Measurements from ENCODE around the gene KCNMA1. TPM values are rescaled to one million over a fixed set of nuclear protein-coding genes. Genes with fewer than 3 reads are reported as not detected.

The KCNMA1 gene
- total and polyA plus RNA-seq, 2 donors (not counting 1 experiment from before 2014, with no cell fraction given), result 0.82 to 3.1 TPM

GRCh38 chr10:77268721-77269120 is 368.9 kb downstream of the KCNMA1 start:
- ChIA-PET POLR2A (no interaction called here), CTCF (no interaction called here)
- H3K4me1 ChIP-seq (ENCODE audit: control insufficient read depth in 2 of 2, insufficient read depth in 2 of 2, low read length in 2 of 2), result peaks cover 12 to 28% of the 10 kb centered on the region in 2 donors
- no peak overlapping the region for H3K4me2 ChIP-seq (replicated peaks; ENCODE audit: low read depth, low read length, poor library complexity, severe bottlenecking)
- intact Hi-C loops (cut with micrococcal nuclease), result no loop called here
- no peaks in the 10 kb centered on the region for H3K9me3 ChIP-seq (ENCODE audit: control extremely low read depth in 1 of 3, control insufficient read depth in 2 of 3, insufficient read depth in 1 of 3, low read length in 2 of 3)
- no peaks in the 10 kb centered on the region for H3K36me3 ChIP-seq (replicated peaks in 1 of 2; ENCODE audit: control extremely low read depth in 1 of 2, control insufficient read depth in 1 of 2, extremely low read depth in 1 of 2, insufficient read depth in 2 of 2, low read length in 1 of 2)
- no peak overlapping the region for H3K4me3 ChIP-seq (ENCODE audit: control extremely low read depth in 1 of 5, extremely low read depth in 1 of 5, insufficient read depth in 1 of 5, low read depth in 2 of 5, low read length in 4 of 5)
- no peaks in the 10 kb centered on the region for H3K9me3 Mint-ChIP-seq (ENCODE audit: insufficient read depth)
- no peak overlapping the region for H3K27ac ChIP-seq (ENCODE audit: low read length in 2 of 2)
- no peak overlapping the region for H2AFZ ChIP-seq (ENCODE audit: insufficient read depth, low read depth, low read length, poor library complexity, severe bottlenecking)
- H3K27ac Mint-ChIP-seq, result no peak overlapping the region
- 97% methylated on average over 4 of the region's 4 CpGs for WGBS (ENCODE audit: insufficient coverage)
- peaks cover 0 to under 1% (median 0%) of the 10 kb centered on the region in 4 experiments for H3K27me3 ChIP-seq (replicated peaks in 1 of 4; ENCODE audit: control extremely low read depth in 1 of 4, control insufficient read depth in 3 of 4, insufficient read depth in 4 of 4, low read length in 3 of 4)
- H3K4me1 Mint-ChIP-seq, result peaks cover 20% of the 10 kb centered on the region
- H3K4me3 Mint-ChIP-seq, result no peak overlapping the region
- TF ChIP-seq EZH2 (IDR thresholded peaks at IDR 0.05; ENCODE audit: borderline replicate concordance, insufficient read depth, low read depth, low read length, poor library complexity, severe bottlenecking) (no peak), CTCF (IDR thresholded peaks at IDR 0.05) (no peak)
- no peaks in the 10 kb centered on the region for H3K79me2 ChIP-seq (ENCODE audit: control insufficient read depth, insufficient read depth, low read length)
- peaks cover 15% of the 10 kb centered on the region for H3K27me3 Mint-ChIP-seq
- H3K9ac ChIP-seq (ENCODE audit: low read length), result no peak overlapping the region
- no peaks in the 10 kb centered on the region for H4K20me1 ChIP-seq (ENCODE audit: control insufficient read depth, insufficient read depth, low read length, poor library complexity, severe bottlenecking)
- DNase-seq (no peak), ATAC-seq (ENCODE audit: low read depth) (no peak)

GRCh38 chr10:77267703-77268675 is 369.6 kb downstream of the KCNMA1 start:
- intact Hi-C loops (cut with micrococcal nuclease), result no loop called here
- Histone ChIP-seq H3K27me3 (replicated peaks in 1 of 4; ENCODE audit: control extremely low read depth in 1 of 4, control insufficient read depth in 3 of 4, insufficient read depth in 4 of 4, low read length in 3 of 4) (no peaks in the 10 kb centered on the region), H3K4me3 (ENCODE audit: control extremely low read depth in 1 of 5, extremely low read depth in 1 of 5, insufficient read depth in 1 of 5, low read depth in 2 of 5, low read length in 4 of 5) (no peak overlapping the region), H3K79me2 (ENCODE audit: control insufficient read depth, insufficient read depth, low read length) (no peaks in the 10 kb centered on the region), H3K36me3 (replicated peaks in 1 of 2; ENCODE audit: control extremely low read depth in 1 of 2, control insufficient read depth in 1 of 2, extremely low read depth in 1 of 2, insufficient read depth in 2 of 2, low read length in 1 of 2) (no peaks in the 10 kb centered on the region), H3K4me2 (replicated peaks; ENCODE audit: low read depth, low read length, poor library complexity, severe bottlenecking) (no peak overlapping the region), H3K9ac (ENCODE audit: low read length) (no peak overlapping the region), H4K20me1 (ENCODE audit: control insufficient read depth, insufficient read depth, low read length, poor library complexity, severe bottlenecking) (no peaks in the 10 kb centered on the region), H3K4me1 (ENCODE audit: control insufficient read depth in 2 of 2, insufficient read depth in 2 of 2, low read length in 2 of 2) (peaks cover 17 to 35% of the 10 kb centered on the region in 2 donors), H3K9me3 (ENCODE audit: control extremely low read depth in 1 of 3, control insufficient read depth in 2 of 3, insufficient read depth in 1 of 3, low read length in 2 of 3) (no peaks in the 10 kb centered on the region), H2AFZ (ENCODE audit: insufficient read depth, low read depth, low read length, poor library complexity, severe bottlenecking) (no peak overlapping the region), H3K27ac (ENCODE audit: low read length in 2 of 2) (no peak overlapping the region)
- ChIA-PET POLR2A (no interaction called here), CTCF (no interaction called here)
- Mint-ChIP-seq H3K27me3 (peaks cover 7% of the 10 kb centered on the region), H3K4me1 (peaks cover 27% of the 10 kb centered on the region), H3K9me3 (ENCODE audit: insufficient read depth) (no peaks in the 10 kb centered on the region), H3K27ac (no peak overlapping the region), H3K4me3 (no peak overlapping the region)
- TF ChIP-seq EZH2 (IDR thresholded peaks at IDR 0.05; ENCODE audit: borderline replicate concordance, insufficient read depth, low read depth, low read length, poor library complexity, severe bottlenecking) (no peak), CTCF (IDR thresholded peaks at IDR 0.05) (no peak)
- 100% methylated on average over 2 of the region's 8 CpGs for WGBS (ENCODE audit: insufficient coverage)
- ATAC-seq (ENCODE audit: low read depth) (no peak), DNase-seq (no peak)

All from B cell (primary cell).